ENCODE measurements around the gene CPEB4.

CPEB4 gene

GRCh38 chr5:173917788-173918786, 29.9 kb downstream of the CPEB4 start:
- H3K27ac ChIP-seq, result no peak overlapping the region
- TF ChIP-seq CTCF (IDR thresholded peaks at IDR 0.05), result no peak
- no peak for TF ChIP-seq ZFX (IDR thresholded peaks at IDR 0.05; ENCODE audit: borderline replicate concordance)

DNA sequence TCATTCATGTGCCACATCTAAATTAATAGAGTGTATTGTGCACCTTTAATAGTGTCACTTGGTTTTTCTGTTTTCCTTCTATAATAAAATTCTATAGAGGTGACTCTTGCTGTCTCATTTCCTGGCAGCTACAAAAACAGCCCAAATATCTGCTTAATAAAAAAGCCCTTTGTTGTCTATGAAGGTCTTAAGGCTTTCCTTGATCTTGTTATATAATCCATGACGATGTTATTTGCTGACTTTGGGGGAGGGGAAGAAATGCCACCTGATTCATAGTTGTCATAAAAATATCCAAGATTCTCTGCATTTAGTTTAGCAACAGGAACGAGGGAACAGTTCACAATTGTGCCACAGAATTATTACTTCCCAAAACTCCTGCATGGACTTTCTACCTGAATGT, 31.3 kb downstream of the CPEB4 start:
- TF ChIP-seq ZFX (IDR thresholded peaks at IDR 0.05; ENCODE audit: borderline replicate concordance), result no peak
- TF ChIP-seq CTCF (IDR thresholded peaks at IDR 0.05), result no peak
- H3K27ac ChIP-seq, result no peak overlapping the region

DNA sequence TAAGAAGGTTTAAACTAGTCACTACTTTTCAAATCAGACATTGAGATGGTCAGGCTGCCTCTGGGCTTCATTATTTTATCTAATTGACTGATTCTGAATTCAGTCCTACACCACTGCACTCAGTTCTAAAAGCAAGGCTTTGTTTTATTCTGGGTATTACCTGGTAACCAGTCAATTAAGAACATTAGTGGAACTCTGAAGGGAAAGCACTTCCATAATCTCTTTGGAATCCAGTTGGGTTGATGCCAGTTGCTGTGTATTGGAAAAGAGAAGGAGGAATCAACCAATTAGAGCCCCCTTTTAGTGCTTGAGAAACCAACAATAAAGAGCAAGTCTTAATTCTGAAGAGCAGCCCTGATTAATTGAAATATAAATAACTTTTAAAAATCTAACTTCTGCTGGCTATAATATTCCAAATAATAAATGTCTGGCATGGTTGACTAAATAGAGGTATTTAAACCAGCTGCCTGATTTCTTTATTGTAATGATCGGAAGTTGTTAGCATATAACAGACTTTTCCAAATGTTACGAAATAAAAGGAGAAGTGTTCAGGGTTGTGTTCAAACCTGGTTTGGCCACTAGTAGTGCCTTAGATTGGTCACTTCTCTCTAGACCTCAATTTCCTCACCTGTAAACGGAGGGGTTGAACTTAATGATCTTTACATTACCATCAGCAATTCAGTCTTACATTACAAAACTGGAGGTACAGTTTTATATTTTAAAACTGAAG, 32.0 kb downstream of the CPEB4 start:
- no peak for TF ChIP-seq ZFX (IDR thresholded peaks at IDR 0.05; ENCODE audit: borderline replicate concordance)
- no peak for TF ChIP-seq CTCF (IDR thresholded peaks at IDR 0.05)
- H3K27ac ChIP-seq, result no peak overlapping the region

DNA sequence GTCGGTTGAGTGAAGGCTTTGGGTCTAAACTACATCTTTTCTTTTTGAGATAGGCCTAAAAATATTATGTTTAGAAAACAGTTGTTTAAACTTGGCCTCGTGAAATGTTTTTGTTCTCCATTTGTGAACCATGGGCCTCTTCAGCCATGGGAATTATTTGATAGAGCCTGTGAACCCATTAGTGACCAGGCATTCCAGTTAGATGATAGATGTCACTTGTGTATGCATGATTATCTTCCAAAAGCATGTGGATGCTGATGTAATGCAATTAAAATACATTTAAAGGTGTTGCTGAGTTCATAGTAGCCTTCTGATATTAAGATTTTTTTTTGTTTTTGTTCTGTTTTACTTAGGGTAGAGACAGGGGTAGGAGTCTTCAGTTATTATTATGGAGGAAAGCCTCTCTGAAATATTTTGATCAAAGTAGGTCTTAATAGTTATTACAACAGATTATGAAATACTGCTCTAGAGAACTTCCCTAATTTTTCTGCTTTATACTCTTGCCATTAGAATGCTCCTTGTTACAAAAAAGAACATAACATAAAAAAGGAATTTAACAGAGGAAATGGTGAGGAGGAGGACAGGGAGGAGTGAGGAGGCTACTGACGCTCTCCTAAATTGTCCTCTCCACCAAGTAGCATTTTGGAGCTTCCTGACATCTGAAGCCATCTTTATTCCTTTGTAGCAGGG, 32.9 kb downstream of the CPEB4 start:
- TF ChIP-seq CTCF (IDR thresholded peaks at IDR 0.05) (no peak), ZFX (IDR thresholded peaks at IDR 0.05; ENCODE audit: borderline replicate concordance) (no peak)
- no peak overlapping the region for H3K27ac ChIP-seq

- no peak overlapping the region for H3K27ac ChIP-seq
- no peak for TF ChIP-seq ZFX (IDR thresholded peaks at IDR 0.05; ENCODE audit: borderline replicate concordance)
- TF ChIP-seq CTCF (IDR thresholded peaks at IDR 0.05), result no peak
Measured at GRCh38 chr5:173922527-173922926, 34.4 kb downstream of the CPEB4 start.

DNA sequence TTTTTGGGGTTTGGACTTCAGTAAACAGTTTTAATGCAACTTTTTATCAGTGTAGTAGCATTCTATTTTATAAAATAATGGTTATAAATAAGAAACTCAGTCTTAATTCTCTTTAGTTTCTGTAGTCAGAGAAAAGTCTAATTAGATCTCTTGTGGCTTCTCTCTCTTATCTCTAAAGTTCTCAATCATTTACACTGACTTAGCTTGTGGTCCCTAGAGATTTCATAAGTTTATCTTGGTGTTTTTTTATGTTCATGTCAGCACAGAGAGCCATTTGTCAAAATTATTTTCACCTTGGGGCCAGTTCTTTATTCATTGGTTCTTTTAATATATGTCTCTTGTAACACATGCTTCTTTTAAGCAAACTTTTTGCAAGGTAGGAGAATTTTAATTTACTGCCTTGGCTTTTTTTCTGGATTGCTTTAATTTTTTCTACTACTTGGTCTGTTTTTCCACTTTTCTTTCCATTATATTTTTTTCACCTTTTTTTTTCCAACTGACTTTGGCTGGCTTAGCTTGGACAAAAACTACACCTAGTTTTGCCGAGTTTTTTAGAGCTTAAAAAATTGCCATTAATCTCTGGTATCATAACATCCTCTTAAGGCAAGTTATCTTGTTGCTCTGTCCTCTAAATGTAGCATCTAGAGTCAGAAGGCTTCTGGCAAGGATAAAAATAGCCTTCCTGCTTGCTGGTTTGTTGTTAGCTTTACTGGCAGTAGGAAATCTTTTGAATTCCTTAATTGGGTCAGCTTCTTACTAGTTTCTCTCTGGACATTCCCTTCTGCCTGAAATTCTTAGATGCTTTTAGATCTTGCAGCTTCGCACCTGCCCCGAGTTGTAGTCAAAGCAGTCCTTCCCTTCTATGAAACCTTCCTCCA, 35.3 kb downstream of the CPEB4 start:
- TF ChIP-seq ZFX (IDR thresholded peaks at IDR 0.05; ENCODE audit: borderline replicate concordance) (no peak), CTCF (IDR thresholded peaks at IDR 0.05) (no peak)
- H3K27ac ChIP-seq, result no peak overlapping the region
